Measurements from ENCODE around the gene DRD1. TPM values are rescaled to one million over a fixed set of nuclear protein-coding genes. Genes with fewer than 3 reads are reported as not detected.

The DRD1 gene
- total RNA-seq, 1 donor from 2014 or later, result not detected

DNA sequence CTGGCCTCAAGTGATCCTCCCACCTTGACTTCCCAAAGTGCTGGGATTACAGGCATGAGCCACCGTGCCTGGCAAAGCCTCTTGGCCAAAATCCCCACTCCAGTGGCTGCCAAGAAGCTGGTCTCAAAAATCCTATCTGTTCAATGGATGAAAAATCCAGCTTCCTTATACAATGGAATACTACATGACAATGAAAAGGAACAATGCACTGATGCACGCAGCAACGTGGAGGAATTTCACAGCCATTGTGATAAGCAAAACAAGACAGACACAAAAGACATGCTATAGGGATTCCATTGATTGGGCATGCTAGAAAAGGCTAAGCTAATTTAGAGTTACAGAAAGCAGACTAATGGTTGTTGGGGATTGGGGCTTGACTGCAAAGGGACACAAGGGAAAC, 21.3 kb upstream of the DRD1 start:
- Mint-ChIP-seq H3K36me3 (ENCODE audit: unreplicated experiment) (no peaks in the 10 kb centered on the region), H3K9me3 (ENCODE audit: unreplicated experiment) (peaks cover 3% of the 10 kb centered on the region), H3K4me3 (ENCODE audit: unreplicated experiment) (no peak overlapping the region), H3K4me1 (ENCODE audit: low read depth, unreplicated experiment) (no peaks in the 10 kb centered on the region), H3K27me3 (ENCODE audit: unreplicated experiment) (no peaks in the 10 kb centered on the region), H3K27ac (ENCODE audit: unreplicated experiment) (no peak overlapping the region)
- DNase-seq, result no peak
- TF ChIP-seq, protein P1, sequence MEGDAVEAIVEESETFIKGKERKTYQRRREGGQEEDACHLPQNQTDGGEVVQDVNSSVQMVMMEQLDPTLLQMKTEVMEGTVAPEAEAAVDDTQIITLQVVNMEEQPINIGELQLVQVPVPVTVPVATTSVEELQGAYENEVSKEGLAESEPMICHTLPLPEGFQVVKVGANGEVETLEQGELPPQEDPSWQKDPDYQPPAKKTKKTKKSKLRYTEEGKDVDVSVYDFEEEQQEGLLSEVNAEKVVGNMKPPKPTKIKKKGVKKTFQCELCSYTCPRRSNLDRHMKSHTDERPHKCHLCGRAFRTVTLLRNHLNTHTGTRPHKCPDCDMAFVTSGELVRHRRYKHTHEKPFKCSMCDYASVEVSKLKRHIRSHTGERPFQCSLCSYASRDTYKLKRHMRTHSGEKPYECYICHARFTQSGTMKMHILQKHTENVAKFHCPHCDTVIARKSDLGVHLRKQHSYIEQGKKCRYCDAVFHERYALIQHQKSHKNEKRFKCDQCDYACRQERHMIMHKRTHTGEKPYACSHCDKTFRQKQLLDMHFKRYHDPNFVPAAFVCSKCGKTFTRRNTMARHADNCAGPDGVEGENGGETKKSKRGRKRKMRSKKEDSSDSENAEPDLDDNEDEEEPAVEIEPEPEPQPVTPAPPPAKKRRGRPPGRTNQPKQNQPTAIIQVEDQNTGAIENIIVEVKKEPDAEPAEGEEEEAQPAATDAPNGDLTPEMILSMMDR (IDR thresholded peaks at IDR 0.05; ENCODE audit: partially characterized antibody, unreplicated experiment), result no peak

DNA sequence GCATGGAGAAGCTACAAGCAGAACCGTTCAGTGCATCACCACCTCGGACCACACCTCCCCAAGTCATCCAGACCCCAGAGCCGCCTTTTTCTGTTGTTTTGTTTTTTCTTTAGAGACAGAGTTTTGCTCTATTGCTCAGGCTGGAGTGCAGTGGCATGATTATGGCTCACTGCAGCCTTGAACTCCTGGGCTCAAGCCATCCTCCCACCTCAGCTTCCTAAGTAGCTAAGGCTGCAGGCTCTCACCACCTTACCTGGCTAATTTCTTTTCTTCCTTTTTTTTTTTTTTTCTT, 20.9 kb upstream of the DRD1 start:
- TF ChIP-seq, protein P1 (IDR thresholded peaks at IDR 0.05; ENCODE audit: partially characterized antibody, unreplicated experiment), result peak; percentile 34
- H3K4me3 Mint-ChIP-seq (ENCODE audit: unreplicated experiment), result no peak overlapping the region
- no peaks in the 10 kb centered on the region for H3K36me3 Mint-ChIP-seq (ENCODE audit: unreplicated experiment)
- H3K27me3 Mint-ChIP-seq (ENCODE audit: unreplicated experiment), result no peaks in the 10 kb centered on the region
- no peak overlapping the region for H3K27ac Mint-ChIP-seq (ENCODE audit: unreplicated experiment)
- H3K9me3 Mint-ChIP-seq (ENCODE audit: unreplicated experiment), result peaks cover 2% of the 10 kb centered on the region
- DNase-seq, result no peak
- no peaks in the 10 kb centered on the region for H3K4me1 Mint-ChIP-seq (ENCODE audit: low read depth, unreplicated experiment)

DNA sequence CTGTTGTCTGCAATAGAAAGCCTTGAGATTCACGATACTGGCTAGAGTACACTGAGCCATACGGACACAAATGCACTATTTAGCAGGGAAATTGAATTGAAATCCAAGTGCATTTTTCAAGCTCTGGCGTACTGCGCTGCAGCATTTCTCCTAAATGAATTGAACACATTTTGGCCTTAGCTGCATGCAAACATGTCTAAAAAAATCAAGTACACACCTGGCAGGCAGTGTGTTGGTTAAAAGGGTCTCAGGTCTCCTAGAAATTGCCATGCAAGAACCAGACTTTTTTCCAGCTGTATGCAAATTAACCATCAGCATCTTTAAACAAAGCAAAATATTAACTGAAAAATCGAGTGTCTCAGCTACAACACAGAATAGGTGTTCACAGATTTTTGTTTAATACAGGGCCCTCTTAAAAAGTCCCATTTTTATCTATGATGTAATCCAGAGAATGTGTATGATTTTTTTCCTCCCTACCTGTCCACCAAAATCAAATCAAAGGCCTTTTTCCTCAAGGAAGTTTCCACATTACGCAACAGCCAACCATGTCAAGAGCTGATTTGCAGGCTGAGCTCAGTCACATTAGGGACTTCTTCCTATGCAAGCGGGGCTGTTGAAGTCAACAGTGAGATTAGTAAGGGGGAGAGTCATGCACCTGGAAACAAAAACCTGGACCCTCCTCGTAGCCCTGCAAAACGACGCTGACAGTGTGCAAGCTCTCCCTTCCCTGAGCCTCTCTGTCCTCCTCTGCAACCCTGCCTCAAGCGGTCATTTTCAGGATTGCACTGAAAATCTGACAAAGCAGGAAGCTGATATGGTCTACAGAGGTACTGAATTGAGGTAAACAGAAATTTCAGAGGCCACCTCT, 20.3 kb upstream of the DRD1 start:
- Mint-ChIP-seq H3K9me3 (ENCODE audit: unreplicated experiment) (peaks cover 2% of the 10 kb centered on the region), H3K27me3 (ENCODE audit: unreplicated experiment) (no peaks in the 10 kb centered on the region), H3K4me1 (ENCODE audit: low read depth, unreplicated experiment) (no peaks in the 10 kb centered on the region), H3K27ac (ENCODE audit: unreplicated experiment) (no peak overlapping the region), H3K36me3 (ENCODE audit: unreplicated experiment) (no peaks in the 10 kb centered on the region), H3K4me3 (ENCODE audit: unreplicated experiment) (no peak overlapping the region)
- TF ChIP-seq, protein P1 (IDR thresholded peaks at IDR 0.05; ENCODE audit: partially characterized antibody, unreplicated experiment), result peak; percentile 82
- peak; percentile 78 for DNase-seq

DNA sequence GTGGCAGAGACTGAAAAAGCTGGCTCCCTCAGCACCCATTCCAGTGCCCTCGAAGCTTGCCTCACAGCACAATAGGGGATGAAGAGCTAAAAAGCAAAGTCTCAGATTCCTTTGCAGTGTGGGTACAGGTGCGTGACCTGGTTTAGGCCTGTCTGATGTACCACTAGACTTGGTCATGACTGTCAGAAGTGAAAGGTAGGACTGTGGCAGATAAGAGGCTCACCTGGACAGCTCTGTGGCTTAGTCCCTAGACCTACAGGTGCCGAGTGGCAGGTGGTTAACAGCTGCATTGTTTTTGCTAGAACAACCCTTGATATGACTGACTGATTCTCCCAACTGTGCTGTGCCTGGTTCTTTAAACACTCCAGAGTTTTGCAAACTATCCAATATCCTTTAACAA, 19.7 kb upstream of the DRD1 start:
- Mint-ChIP-seq H3K27ac (ENCODE audit: unreplicated experiment) (no peak overlapping the region), H3K4me1 (ENCODE audit: low read depth, unreplicated experiment) (no peaks in the 10 kb centered on the region), H3K36me3 (ENCODE audit: unreplicated experiment) (no peaks in the 10 kb centered on the region), H3K4me3 (ENCODE audit: unreplicated experiment) (no peak overlapping the region), H3K27me3 (ENCODE audit: unreplicated experiment) (no peaks in the 10 kb centered on the region), H3K9me3 (ENCODE audit: unreplicated experiment) (peaks cover 2% of the 10 kb centered on the region)
- no peak for DNase-seq
- TF ChIP-seq, protein P1 (IDR thresholded peaks at IDR 0.05; ENCODE audit: partially characterized antibody, unreplicated experiment), result no peak

DNA sequence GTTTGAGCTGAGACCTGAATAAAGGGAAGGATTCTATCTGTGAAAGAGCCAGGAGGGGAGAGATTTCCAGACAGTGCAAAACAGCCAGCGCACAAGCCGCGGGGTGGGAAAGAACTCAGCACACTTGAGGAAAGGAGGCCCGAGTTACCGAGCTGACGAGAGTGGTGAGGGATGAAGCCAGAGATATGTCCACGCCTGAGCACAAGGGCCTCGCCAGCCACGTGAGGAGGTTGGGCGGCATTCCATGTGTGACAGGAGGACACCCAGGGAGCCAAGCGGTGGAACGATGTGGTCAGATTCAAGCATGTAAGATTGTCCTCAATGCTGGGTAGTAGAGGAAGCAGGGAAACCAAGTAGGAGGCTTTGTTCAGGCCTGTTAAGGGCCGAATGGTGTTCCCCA, 17.4 kb upstream of the DRD1 start:
- Mint-ChIP-seq H3K36me3 (ENCODE audit: unreplicated experiment) (no peaks in the 10 kb centered on the region), H3K9me3 (ENCODE audit: unreplicated experiment) (peaks cover 2% of the 10 kb centered on the region), H3K4me1 (ENCODE audit: low read depth, unreplicated experiment) (no peaks in the 10 kb centered on the region), H3K4me3 (ENCODE audit: unreplicated experiment) (no peak overlapping the region), H3K27me3 (ENCODE audit: unreplicated experiment) (no peaks in the 10 kb centered on the region), H3K27ac (ENCODE audit: unreplicated experiment) (no peak overlapping the region)
- no peak for DNase-seq
- TF ChIP-seq, protein P1 (IDR thresholded peaks at IDR 0.05; ENCODE audit: partially characterized antibody, unreplicated experiment), result no peak
